K562 (cell line): ENCODE data around the gene MRPL28. TPM values are rescaled to one million over a fixed set of nuclear protein-coding genes. Genes with fewer than 3 reads are reported as not detected.

Experiments
- BCOR ChIP-seq: fragments of 450-650 bp; IDR thresholded peaks from 2 replicates; pipeline ENCODE4 v1.6.1; 2016
- CREM ChIP-seq: IDR thresholded peaks from 2 replicates; pipeline ENCODE4 v1.6.1; 2014; ENCODE audit warnings: antibody characterized with exemption, low read depth
- ELF4 ChIP-seq: fragments of 450-650 bp; formaldehyde crosslinking; IDR thresholded peaks from 2 replicates; pipeline ENCODE4 v1.4.0; 2022; ENCODE audit warnings: missing genetic modification characterization
- ETS2 ChIP-seq: IDR thresholded peaks from 2 replicates; pipeline ENCODE4 v1.6.1; 2016; ENCODE audit warnings: borderline replicate concordance, missing genetic modification characterization, mild to moderate bottlenecking, moderate library complexity, missing compliant biosample characterization; ENCODE audit not compliant: poor library complexity, severe bottlenecking
- HINFP ChIP-seq: fragments of 450-650 bp; conservative IDR thresholded peaks from 2 replicates; pipeline ENCODE4 v1.6.1; 2016; ENCODE audit warnings: missing genetic modification characterization, low read depth, mild to moderate bottlenecking, control low read depth, missing compliant biosample characterization
- MXI1 ChIP-seq: IDR thresholded peaks from 2 replicates; pipeline ENCODE4 v1.6.1; 2011; ENCODE audit warnings: low read depth, mild to moderate bottlenecking, improper control_type of control experiment, low read length
- NCOR1 ChIP-seq: fragments of 450-650 bp; IDR thresholded peaks from 2 replicates; pipeline ENCODE4 v1.6.1; 2016; ENCODE audit warnings: mild to moderate bottlenecking, moderate library complexity
- RBM17 ChIP-seq: fragments of 200-400 bp; formaldehyde crosslinking; IDR thresholded peaks from 2 replicates; pipeline ENCODE4 v1.6.1; 2017; ENCODE audit warnings: low read depth, mild to moderate bottlenecking, low read length, borderline replicate concordance
- SMARCA5 ChIP-seq: fragments of 450-650 bp; IDR thresholded peaks from 2 replicates; pipeline ENCODE4 v1.6.1; 2016
- TFE3 ChIP-seq: fragments of 450-650 bp; formaldehyde crosslinking; IDR thresholded peaks from 2 replicates; pipeline ENCODE4 v1.4.0; 2020; ENCODE audit warnings: mild to moderate bottlenecking, mixed read lengths
- polyA plus RNA-seq, 8 experiments: library from polyadenylated mRNA; depleted of rRNA in 4 of 8; stranded (reverse) in 5 of 8; unstranded in 3 of 8; fragments of >200 nt; fragmentation: Nextera tagmentation in 2 of 8; fragmentation: Illumina TruSeq in 1 of 8; extraction: Ambion mirVana in 2 of 8; extraction: Trizol in 1 of 8; gene quantifications; 2 replicates each; pipeline versions ENCODE4 v1.2.1 to v1.2.3, GENCODE V29; 2011 to 2014; ENCODE audit warnings: inconsistent platforms in 1 of 8, missing spikeins in 1 of 8
- total RNA-seq, 7 experiments: library from RNA; depleted of rRNA in 6 of 7; stranded (reverse); fragments of >200 nt in 6 of 7; fragmentation: Illumina TruSeq in 2 of 7; extraction: Trizol in 2 of 7; gene quantifications; 2 replicates each; pipeline versions ENCODE4 v1.2.1 to v1.2.3, GENCODE V29; 2011 to 2021; ENCODE audit warnings: low replicate concordance in 1 of 7

MRPL28 gene
- total and polyA plus RNA-seq, 9 of the 15 experiments (the other 6 are each of a cell fraction or from before 2014, with no cell fraction given): 2.5 to 323 (median 175) TPM

GRCh38 chr16:350203-350602, 20.1 kb downstream of the MRPL28 start (continued):
- TF ChIP-seq TFE3 (no peak), SMARCA5 (no peak), BCOR (no peak), CREM (no peak), ELF4 (no peak), HINFP (tag) (no peak), NCOR1 (no peak), MXI1 (no peak), RBM17 (no peak), ETS2 (tag) (no peak)
